Glutamatergic neuron (in vitro differentiated cells): ENCODE data around the gene OGFOD1. TPM values are rescaled to one million over a fixed set of nuclear protein-coding genes. Genes with fewer than 3 reads are reported as not detected.

Experiments
- DNase-seq: peaks from one replicate; pipeline ENCODE4 v3.0.0; 2022
- H3K27ac Mint-ChIP-seq: one replicate; pipeline ENCODE4 v1.8.0; 2020; ENCODE audit warnings: mild to moderate bottlenecking, mixed read lengths, inconsistent platforms; ENCODE audit not compliant: unreplicated experiment
- H3K27me3 Mint-ChIP-seq: one replicate; pipeline ENCODE4 v1.8.0; 2020; ENCODE audit warnings: mild to moderate bottlenecking, moderate library complexity, mixed read lengths, inconsistent platforms; ENCODE audit not compliant: unreplicated experiment
- H3K36me3 Mint-ChIP-seq: one replicate; pipeline ENCODE4 v1.8.0; 2020; ENCODE audit warnings: mild to moderate bottlenecking, mixed read lengths, inconsistent platforms; ENCODE audit not compliant: unreplicated experiment
- H3K4me1 Mint-ChIP-seq: one replicate; pipeline ENCODE4 v1.8.0; 2020; ENCODE audit warnings: mild to moderate bottlenecking, low read depth, mixed read lengths, inconsistent platforms; ENCODE audit not compliant: unreplicated experiment
- H3K4me3 Mint-ChIP-seq: one replicate; pipeline ENCODE4 v1.8.0; 2020; ENCODE audit warnings: mild to moderate bottlenecking, mixed read lengths, inconsistent platforms; ENCODE audit not compliant: unreplicated experiment
- H3K9me3 Mint-ChIP-seq: one replicate; pipeline ENCODE4 v1.8.0; 2020; ENCODE audit warnings: mild to moderate bottlenecking, moderate library complexity, mixed read lengths, inconsistent platforms; ENCODE audit not compliant: unreplicated experiment
- total RNA-seq: library from RNA; stranded (reverse); fragmentation: NEBNext Ultra II Directional; extraction: Animal tissue kit (Norgen Biotek cat#: 25700); gene quantifications from one replicate; pipeline ENCODE4 v1.2.1, GENCODE V29; 2021; ENCODE audit not compliant: unreplicated experiment
- TF ChIP-seq, protein P1 (sequence below): fragments of 200-600 bp; sonication (generic); IDR thresholded peaks from one replicate; pipeline ENCODE4 v1.5.0; 2021; ENCODE audit not compliant: partially characterized antibody, unreplicated experiment

OGFOD1 gene
- total RNA-seq, 1 donor from 2014 or later = 45.6 TPM

DNA sequence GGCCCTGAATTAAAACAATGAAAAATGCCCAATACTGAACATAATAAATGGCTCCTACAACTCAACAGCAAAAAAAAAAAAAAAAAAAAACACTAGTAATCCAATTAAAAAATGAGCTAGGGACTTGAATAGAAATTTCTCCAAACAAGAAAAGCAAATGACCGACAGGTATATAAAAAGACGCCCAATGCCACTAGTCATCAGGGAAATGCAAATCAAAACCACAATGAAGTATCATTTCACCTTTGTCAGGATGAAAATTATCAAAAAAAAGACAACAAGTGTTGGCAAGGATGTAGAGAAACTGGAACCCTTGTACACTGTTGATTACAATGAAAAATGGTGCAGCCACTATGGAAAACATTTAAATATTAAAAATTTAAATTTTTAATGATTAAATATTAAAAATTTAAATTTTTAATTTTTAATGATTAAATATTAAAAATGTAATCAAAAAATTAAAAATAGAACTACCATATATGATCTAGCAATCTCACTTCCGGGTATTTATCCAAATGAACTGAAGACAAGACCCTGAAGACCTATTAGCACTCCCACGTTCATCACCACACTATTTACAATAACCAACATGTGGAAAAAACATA lies 40.4 kb downstream of the OGFOD1 start:
- Mint-ChIP-seq H3K9me3 (no peaks in the 10 kb centered on the region), H3K36me3 (no peaks in the 10 kb centered on the region), H3K4me1 (peaks cover 4% of the 10 kb centered on the region), H3K27ac (no peak overlapping the region), H3K27me3 (no peaks in the 10 kb centered on the region), H3K4me3 (no peak overlapping the region)
- no peak for DNase-seq
- TF ChIP-seq, protein P1, sequence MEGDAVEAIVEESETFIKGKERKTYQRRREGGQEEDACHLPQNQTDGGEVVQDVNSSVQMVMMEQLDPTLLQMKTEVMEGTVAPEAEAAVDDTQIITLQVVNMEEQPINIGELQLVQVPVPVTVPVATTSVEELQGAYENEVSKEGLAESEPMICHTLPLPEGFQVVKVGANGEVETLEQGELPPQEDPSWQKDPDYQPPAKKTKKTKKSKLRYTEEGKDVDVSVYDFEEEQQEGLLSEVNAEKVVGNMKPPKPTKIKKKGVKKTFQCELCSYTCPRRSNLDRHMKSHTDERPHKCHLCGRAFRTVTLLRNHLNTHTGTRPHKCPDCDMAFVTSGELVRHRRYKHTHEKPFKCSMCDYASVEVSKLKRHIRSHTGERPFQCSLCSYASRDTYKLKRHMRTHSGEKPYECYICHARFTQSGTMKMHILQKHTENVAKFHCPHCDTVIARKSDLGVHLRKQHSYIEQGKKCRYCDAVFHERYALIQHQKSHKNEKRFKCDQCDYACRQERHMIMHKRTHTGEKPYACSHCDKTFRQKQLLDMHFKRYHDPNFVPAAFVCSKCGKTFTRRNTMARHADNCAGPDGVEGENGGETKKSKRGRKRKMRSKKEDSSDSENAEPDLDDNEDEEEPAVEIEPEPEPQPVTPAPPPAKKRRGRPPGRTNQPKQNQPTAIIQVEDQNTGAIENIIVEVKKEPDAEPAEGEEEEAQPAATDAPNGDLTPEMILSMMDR = no peak

DNA sequence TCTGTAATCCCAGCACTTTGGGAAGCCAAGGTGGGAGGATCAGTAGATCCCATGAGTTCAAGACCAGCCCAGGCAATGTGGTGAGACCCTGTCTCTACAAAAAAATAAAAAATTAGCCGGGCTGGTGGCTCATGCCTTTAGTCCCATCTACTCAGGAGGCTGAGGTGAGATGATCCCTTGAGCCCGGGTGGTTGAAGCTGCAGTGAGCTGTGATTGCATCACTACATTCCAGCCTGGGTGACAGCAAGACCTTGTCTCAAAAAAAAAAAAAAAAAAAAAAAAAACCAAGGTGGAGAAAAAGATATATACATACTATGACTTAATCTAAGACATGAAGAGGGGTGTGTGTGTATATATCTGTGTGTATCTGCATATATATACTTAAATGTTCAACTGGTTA lies 41.8 kb downstream of the OGFOD1 start:
- Mint-ChIP-seq H3K27me3 (no peaks in the 10 kb centered on the region), H3K4me3 (no peak overlapping the region), H3K9me3 (no peaks in the 10 kb centered on the region), H3K4me1 (peaks cover 2% of the 10 kb centered on the region), H3K27ac (no peak overlapping the region), H3K36me3 (no peaks in the 10 kb centered on the region)
- no peak for DNase-seq
- TF ChIP-seq, protein P1 = no peak

DNA sequence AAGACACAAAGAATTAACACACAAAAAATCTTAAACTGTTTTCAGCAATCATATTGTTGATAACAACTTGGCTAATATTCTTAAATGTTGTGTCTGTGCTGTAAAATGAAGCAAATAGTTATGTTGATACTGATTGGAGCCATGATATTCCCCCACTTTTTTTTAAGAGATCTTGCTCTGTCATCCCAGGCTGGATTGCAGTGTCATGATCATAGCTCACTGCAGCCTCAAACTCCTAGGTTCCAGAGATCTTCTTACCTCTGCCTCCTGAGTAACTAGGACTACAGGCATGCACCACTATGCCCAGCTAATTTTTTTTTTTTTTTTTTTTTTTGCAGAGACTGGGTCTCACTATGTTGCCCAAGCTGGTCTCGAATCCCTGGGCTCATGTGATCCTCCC lies 42.5 kb downstream of the OGFOD1 start:
- Mint-ChIP-seq H3K27ac (no peak overlapping the region), H3K4me1 (no peaks in the 10 kb centered on the region), H3K4me3 (no peak overlapping the region), H3K9me3 (no peaks in the 10 kb centered on the region), H3K27me3 (no peaks in the 10 kb centered on the region), H3K36me3 (no peaks in the 10 kb centered on the region)
- TF ChIP-seq, protein P1 = no peak
- DNase-seq = no peak

DNA sequence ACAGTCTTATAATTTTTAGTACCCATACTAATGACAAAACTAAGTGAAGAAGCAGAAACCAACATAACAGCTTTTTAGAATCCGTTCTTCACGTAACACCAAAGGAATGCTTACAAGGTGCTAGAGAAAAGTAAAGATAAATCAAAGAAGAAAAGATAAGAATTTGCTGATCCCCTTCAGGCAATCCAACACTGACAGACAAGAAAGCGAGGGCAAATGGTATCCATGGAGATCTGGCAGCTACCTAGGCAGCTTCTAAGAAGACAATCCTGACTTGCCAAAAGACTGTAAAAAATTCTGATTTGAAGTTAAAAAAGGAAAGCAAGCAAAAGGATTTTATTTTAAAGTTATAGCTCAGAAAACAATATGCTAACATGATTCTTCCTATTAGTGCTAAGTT lies 53.8 kb downstream of the OGFOD1 start:
- TF ChIP-seq, protein P1 = no peak
- Mint-ChIP-seq H3K4me1 (no peaks in the 10 kb centered on the region), H3K27me3 (peaks cover 2% of the 10 kb centered on the region), H3K9me3 (no peaks in the 10 kb centered on the region), H3K36me3 (peaks cover 8% of the 10 kb centered on the region), H3K4me3 (no peak overlapping the region), H3K27ac (no peak overlapping the region)
- no peak for DNase-seq

DNA sequence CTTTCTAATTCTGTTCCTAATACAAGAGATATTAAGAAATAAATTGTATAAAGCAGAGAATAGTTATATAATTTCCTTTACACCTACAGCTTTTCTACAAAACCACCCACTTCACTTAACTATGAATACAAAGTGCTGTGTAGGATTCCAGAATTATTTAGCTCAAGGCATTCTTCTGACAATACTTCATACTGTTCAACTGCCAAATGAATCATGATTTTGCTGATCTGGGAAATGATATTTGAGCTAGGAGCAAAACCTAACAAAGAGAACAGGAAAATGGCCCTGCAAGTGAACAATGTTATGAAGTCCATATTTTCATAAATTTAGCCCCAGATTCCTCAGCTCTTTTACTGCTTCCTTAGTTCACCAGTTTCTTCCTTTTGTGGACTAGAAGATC lies 55.6 kb downstream of the OGFOD1 start:
- peaks cover 2% of the 10 kb centered on the region for H3K27me3 Mint-ChIP-seq
- H3K27ac Mint-ChIP-seq = no peak overlapping the region
- TF ChIP-seq, protein P1 = no peak
- H3K36me3 Mint-ChIP-seq = peaks cover 7% of the 10 kb centered on the region
- H3K9me3 Mint-ChIP-seq = no peaks in the 10 kb centered on the region
- no peak overlapping the region for H3K4me3 Mint-ChIP-seq
- H3K4me1 Mint-ChIP-seq = no peaks in the 10 kb centered on the region
- no peak for DNase-seq
